ENCODE measurements around the gene AVPI1. TPM values are rescaled to one million over a fixed set of nuclear protein-coding genes. Genes with fewer than 3 reads are reported as not detected.

AVPI1 gene
- total RNA-seq, 1 experiment from 2014 or later = 6.5 TPM

DNA sequence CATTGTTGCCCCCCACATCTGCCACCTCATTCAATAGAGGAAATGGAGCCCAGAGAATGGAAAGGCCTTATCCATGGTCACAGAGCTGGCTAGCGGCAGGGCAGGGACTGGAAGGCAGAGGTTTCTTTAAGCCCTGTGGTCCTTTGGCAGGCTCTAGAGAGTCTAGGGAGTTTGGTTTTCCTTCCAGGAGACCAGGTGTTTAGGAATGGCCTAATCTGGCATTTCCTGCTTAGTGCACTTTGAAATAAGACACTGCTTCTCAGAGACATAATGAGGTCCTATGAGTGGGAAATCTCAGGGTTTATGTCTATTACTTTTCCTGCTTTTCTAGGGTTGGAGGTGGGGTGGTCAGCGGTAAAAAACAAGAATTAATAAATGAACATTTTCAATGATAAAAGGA is 32.6 kb upstream of the AVPI1 start:
- Histone ChIP-seq H3K27me3 (ENCODE audit: insufficient read depth, low read length) (no peaks in the 10 kb centered on the region), H4K91ac (ENCODE audit: insufficient read length, low read depth, low read length) (no peak overlapping the region), H3K4me2 (ENCODE audit: insufficient read depth, insufficient read length, low read length) (no peak overlapping the region), H3T11ph (ENCODE audit: low read length) (no peak overlapping the region), H2BK12ac (ENCODE audit: insufficient read length, low read depth, low read length) (no peak overlapping the region), H3K79me1 (ENCODE audit: insufficient read depth, low read depth, low read length, poor library complexity, severe bottlenecking) (no peaks in the 10 kb centered on the region), H3K9me3 (ENCODE audit: control insufficient read depth, low read depth, low read length) (no peaks in the 10 kb centered on the region), H4K5ac (ENCODE audit: insufficient read length, low read depth, low read length) (no peak overlapping the region), H4K8ac (replicated peaks; ENCODE audit: insufficient read length, low read depth, low read length) (no peak overlapping the region), H4K20me1 (ENCODE audit: control insufficient read depth, insufficient read depth, insufficient read length) (no peaks in the 10 kb centered on the region), H2BK5ac (ENCODE audit: insufficient read length, low read length) (no peak overlapping the region), H3K14ac (ENCODE audit: insufficient read depth, low read length) (no peak overlapping the region), H2AK5ac (ENCODE audit: insufficient read length, low read length) (no peak overlapping the region), H3K18ac (ENCODE audit: insufficient read length, low read depth, low read length) (no peak overlapping the region), H2BK15ac (ENCODE audit: low read depth, low read length) (no peak overlapping the region), H3K27ac (ENCODE audit: insufficient read length, low read depth, low read length) (no peak overlapping the region), H2BK120ac (ENCODE audit: low read depth, low read length, poor library complexity, severe bottlenecking) (no peak overlapping the region), H2AFZ (ENCODE audit: low read length) (no peak overlapping the region), H3K4ac (ENCODE audit: low read depth, low read length) (no peak overlapping the region), H2BK20ac (ENCODE audit: low read depth, low read length, poor library complexity, severe bottlenecking) (no peak overlapping the region), H3K56ac (ENCODE audit: insufficient read length, low read depth, low read length) (no peak overlapping the region), H3K23ac (ENCODE audit: insufficient read length, low read depth, low read length) (no peak overlapping the region), H3K4me1 (ENCODE audit: insufficient read depth, low read length) (peaks cover 8% of the 10 kb centered on the region; the same call in 1 of the 2 replicates), H3K23me2 (ENCODE audit: insufficient read length, low read depth, low read length, poor library complexity, severe bottlenecking) (peaks cover 9% of the 10 kb centered on the region), H3K9ac (ENCODE audit: extremely low read depth, insufficient read length, low read length) (no peak overlapping the region), H3K79me2 (ENCODE audit: insufficient read depth, low read length) (no peaks in the 10 kb centered on the region)
- Mint-ChIP-seq H3K36me3 (ENCODE audit: insufficient read depth in 1 of 3, low read depth in 3 of 3) (peaks cover 16 to 43% (median 38%) of the 10 kb centered on the region in 3 experiments), H3K27me3 (ENCODE audit: low read depth) (no peaks in the 10 kb centered on the region; the same call in 1 of the 2 replicates), H3K4me3 (peak overlapping the region in 1 of 2 experiments; percentile 20; a peak in 1 of 5 replicates), H3K9me3 (no peaks in the 10 kb centered on the region), H3K4me1 (peaks cover 39 to 45% of the 10 kb centered on the region in 2 experiments), H3K27ac (peak overlapping the region in 2 of 3 experiments; percentile 54 to 94; a peak in 5 of 7 replicates)
- TF ChIP-seq CTCF (conservative IDR thresholded peaks at IDR 0.05) = no peak
- no CpG with 5 or more reads among the region's 2 CpGs for WGBS (ENCODE audit: extremely low coverage, insufficient read length, low lambda C conversion rate)
- DNase-seq = no peak

All from H9 (cell line).